Activated CD4-positive, alpha-beta T cell treated with anti-CD3 and anti-CD28 coated beads, Interleukin-2, amount 50 U/mL, for 48 hours (primary cell): Measurements from ENCODE around the gene LTBP4.
"Not testable (repeated sequence)": the region's sequence is repeated elsewhere in the genome, so short reads cannot be mapped to it uniquely, and the experiment has no call there.

Source experiments
- DNase-seq, 2 experiments: peaks; one replicate each; pipeline ENCODE4 v3.0.0-alpha.2; 2020

LTBP4 gene

DNA sequence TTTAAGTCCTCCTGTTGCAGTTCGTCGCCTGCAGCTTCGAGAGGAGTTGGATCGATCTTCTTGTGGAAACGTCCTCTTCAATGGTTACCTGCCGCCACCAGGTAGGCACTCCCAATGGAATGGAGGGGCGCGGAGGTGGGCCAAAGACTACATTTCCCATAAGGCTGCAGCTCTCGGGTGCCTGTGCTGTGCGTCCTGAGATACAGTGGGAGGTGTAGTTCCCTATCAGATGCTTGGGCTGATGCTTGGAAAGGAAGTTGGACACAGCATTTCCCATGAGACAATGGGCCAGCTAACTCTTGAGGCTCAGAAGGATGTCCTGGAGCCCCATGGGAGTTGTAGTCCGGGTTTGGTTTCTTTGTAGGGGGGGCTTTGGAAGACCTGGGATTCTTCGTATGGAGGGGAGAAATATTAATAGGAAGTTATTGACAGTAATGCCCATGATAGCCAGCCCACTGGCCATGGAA is 22.7 kb upstream of the LTBP4 start:
- DNase-seq = no peak

DNA sequence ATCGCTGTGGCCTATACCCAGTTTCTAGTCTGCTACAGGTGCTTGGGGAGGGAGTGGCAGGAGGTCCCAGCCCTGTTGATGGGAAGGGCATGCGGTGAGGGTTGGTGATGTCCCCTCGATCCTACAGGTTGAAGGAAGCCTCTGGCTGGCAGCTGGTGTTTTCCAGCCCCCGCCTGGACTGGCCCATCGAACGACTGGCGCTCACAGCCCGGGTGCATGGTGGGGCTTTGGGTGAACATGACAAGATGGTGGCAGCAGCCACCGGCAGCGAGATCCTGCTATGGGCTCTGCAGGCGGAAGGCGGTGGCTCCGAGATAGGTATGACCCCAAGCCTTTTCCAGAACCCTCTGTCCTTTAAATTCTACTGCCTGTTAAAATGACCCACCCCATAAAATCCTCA is 20.6 kb upstream of the LTBP4 start:
- DNase-seq = no peak

GRCh38 chr19:40581531-40581930 is 19.6 kb upstream of the LTBP4 start:
- no peak for DNase-seq

- DNase-seq = no peak
These were observed 18.7 kb upstream of the LTBP4 start for GRCh38 chr19:40582467-40582866.

- no peak for DNase-seq
These were observed 17.9 kb upstream of the LTBP4 start for GRCh38 chr19:40583283-40583682.

- no peak for DNase-seq
These were observed 17.2 kb upstream of the LTBP4 start for GRCh38 chr19:40584007-40584406.

- DNase-seq = no peak
These were observed 15.8 kb upstream of the LTBP4 start for GRCh38 chr19:40585241-40585981.

DNA sequence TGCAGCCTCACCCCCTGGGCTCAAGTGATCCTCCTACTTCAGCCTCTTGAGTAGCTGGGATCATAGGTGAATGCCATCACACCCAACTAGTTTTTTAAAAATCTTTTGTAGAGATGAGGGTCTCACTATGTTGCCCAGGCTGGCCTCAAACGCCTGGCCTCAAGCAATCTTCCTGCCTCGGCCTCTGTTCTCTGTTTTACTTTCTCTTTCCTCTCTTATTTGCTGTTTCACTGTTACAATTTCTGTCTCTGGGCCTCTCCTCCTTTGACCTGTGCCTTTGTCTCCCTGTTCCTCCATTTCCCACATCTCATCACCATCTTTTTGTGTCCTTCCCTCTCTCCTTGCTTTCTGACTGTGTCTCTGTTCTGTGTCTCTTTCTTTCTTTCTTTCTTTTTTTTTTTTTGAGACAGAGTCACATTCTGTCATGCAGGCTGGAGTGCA is 15.2 kb upstream of the LTBP4 start:
- no peak for DNase-seq

DNA sequence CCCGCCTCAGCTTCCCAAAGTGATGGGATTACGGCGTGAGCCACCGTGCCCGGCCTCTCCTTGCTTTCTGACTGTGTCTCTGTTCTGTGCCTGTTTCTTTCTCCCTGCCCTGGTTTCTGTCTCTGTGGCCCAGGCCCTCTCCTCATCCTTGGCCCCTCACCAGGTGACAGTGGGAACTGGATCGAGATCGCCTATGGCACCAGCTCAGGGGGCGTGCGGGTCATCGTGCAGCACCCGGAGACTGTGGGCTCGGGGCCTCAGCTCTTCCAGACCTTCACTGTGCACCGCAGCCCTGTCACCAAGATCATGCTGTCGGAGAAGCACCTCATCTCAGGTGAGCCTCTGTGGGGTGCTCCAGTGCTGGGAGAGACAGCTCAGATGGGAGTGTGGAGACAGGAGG is 14.6 kb upstream of the LTBP4 start:
- no peak for DNase-seq

GRCh38 chr19:40588110-40588854 is 12.9 kb upstream of the LTBP4 start:
- no peak for DNase-seq

DNA sequence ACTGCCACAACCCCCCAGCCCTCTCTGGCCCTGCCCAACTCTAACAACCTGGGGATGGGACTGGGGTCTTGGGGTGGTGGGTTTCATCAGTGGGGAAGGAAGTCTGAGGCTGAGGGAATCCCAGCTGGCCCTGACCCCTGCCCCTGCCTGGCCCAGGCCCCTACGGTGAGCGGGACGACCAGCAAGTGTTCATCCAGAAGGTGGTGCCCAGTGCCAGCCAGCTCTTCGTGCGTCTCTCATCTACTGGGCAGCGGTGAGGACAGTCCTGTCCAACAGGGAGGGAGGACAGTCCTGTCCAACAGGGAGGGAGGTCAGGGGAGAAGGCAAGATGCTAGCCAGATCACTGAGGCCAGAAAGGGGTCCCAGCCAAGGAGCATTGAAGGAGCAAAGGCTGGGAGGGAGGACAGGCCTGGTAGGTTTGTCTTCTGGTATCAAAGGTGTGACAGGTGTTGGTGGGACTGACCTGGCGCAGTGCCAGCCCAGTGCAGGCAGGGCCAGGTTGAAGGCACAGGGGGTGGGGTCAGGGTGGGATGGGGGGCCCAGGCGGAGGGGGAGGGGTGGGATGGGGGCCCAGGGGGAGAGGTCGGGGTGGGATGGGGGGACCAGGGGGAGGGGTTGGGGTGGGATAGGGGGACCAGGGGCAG is 12.1 kb upstream of the LTBP4 start:
- DNase-seq = no peak

DNA sequence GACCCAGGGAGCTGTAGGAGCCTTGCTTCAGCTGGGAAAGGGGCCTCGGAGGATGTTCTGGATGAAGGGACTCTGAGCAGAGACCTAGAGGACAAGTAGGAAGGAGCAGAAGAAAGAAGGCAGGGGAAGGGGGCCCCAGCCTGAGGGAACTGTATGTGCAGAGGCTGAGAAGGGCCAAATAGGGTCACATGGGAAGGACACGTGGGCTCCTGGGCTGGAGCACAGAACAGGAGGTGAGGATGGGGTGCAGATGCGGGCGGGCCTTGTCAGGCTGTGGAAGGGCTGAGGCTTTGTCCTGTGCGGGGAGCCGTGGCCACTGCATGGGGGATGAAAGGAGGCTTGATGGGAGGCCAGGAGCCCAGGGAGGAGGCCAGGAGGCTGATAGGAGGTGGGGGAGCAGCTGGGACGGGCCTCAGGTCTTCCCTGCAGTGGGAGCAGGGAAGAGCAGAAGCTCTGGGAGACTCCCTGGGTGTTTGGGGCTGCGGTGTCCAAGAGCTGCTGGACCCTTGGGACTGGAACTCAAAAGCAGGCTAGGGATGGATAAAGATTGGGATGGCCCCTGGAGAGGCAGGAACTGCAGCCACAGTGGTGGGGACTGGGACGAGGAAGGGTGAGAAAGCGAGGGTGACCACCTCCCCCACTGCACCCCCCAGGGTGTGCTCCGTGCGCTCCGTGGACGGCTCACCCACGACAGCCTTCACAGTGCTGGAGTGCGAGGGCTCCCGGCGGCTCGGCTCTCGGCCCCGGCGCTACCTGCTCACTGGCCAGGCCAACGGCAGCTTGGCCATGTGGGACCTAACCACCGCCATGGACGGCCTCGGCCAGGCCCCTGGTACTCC is 11.4 kb upstream of the LTBP4 start:
- no peak for DNase-seq

- DNase-seq = no peak
These were observed 10.5 kb upstream of the LTBP4 start for GRCh38 chr19:40590464-40591265.

DNA sequence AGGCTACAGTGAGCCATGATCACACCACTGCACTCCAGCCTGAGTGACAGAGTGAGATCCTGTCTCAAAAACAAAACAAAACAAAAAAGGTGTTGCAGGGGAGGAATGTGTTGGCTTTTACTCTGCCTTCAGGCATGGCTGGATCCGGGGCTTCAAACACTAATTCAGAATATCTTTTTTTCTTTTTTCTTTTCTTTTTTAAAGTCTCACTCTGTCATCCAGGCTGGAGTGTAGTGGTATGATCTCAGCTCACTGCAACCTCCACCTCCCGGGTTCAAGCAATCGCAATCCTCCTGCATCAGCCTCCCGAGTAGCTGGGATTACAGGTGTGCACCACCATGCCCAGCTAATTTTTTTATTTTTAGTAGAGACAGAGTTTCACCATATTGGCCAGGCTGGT is 9.4 kb upstream of the LTBP4 start:
- DNase-seq = not testable (repeated sequence)

- DNase-seq = no peak
These were observed 9.0 kb upstream of the LTBP4 start for GRCh38 chr19:40592170-40592569.

DNA sequence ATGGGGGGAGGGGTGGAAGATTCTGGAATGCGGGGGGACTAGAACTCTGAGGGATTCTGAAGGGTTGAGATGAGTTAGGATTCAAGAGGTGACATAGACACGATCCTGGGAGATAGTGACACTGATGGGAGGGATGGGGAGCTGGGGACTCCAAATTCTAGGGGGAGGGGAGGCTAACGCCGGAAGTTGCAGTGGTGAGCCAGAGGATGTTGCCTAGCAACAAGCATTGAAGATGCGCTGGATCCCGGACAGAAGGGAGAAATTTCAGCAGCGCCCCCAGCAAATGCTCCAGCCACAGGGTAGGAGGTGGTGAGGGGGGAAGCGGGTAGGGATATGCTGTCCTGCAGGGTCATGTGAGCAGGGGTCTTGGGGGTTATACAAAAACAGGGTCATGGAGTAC is 6.9 kb upstream of the LTBP4 start:
- DNase-seq = no peak

DNA sequence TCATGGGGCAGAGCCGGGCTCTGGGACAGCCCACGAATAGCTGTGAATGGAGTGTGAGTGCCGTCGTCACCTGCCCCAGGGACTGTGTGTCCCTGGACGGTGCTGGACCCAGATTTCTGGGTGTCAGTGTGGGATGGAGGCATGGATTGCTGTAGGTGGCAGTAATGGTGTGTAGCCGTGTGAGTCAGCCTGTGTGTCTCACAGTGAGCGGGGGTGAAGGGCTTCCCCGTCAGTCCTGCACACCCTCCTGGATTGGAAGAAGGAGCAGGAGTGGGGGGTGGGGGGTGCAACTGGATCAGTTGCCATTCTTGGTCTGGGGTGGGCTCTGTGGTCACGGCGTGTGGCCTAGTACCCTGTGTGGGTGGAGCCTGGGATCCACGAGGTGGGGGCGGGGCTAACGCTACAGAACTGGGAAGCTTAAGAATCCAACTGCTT is 6.5 kb upstream of the LTBP4 start:
- no peak for DNase-seq

GRCh38 chr19:40596608-40597328 is 4.4 kb upstream of the LTBP4 start:
- DNase-seq = peak in 1 of 2 experiments; percentile 44

- no peak for DNase-seq
These were observed 3.8 kb upstream of the LTBP4 start for GRCh38 chr19:40597329-40597838.

DNA sequence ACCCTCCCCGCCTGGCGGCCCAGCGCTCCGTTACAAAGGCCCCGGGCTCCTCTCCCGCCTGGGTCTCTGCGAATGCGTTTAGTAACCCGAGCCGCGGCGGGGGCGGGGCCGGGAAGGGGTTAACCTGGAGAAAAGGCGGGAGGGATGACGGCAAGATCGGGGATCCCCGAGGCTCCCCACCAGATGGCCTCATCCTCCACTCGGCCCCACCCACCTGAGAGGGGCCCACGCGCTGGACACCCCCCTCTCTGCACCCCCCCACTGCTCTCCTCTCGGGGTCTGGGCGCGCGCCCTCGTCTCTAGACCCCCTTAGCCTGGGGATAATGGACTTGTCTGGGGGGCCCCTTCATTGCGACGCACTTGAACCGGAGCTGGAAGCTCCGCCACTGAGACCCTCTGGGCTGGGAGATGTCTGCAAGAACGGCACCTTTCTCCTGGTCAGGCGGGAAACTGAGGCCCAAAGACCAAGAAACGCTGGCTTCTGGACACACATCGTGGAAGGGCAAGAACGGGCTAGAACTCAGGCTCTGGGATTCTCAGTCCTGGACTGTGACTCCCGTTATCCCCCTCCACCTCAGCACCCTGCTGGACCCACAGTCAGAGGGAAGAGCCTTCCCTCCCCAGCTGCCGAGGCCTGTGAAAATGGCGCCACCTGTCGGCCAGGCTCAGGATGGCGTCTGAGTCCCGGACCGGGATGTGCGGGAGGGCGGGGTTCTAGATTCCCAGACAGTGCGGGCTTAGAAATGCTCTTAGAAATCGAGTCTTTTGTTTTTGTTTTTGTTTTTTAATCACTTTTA is 2.9 kb upstream of the LTBP4 start:
- peak; percentile 91 for DNase-seq
